Adrenal gland (tissue), 5 donors: ENCODE measurements around the gene ATPAF2.

ENCODE experiments used
- POLR2A ChIP-seq, 2 donors: fragments of 450-650 bp; IDR thresholded peaks; one replicate each; pipeline ENCODE4 v1.6.1; 2017; ENCODE audit warnings: antibody characterized with exemption in 2 of 2, mild to moderate bottlenecking in 2 of 2, moderate library complexity in 1 of 2
- TF ChIP-seq, protein P1 (sequence below), 6 experiments: fragments of 450-650 bp in 4 of 6; fragments of 200-600 bp in 2 of 6; sonication (generic) in 1 of 6; IDR thresholded peaks; 1 replicate in 5 of 6; 2 replicates in 1 of 6; pipeline versions ENCODE4 v1.5.1 to v1.8.0; 2016 to 2021; ENCODE audit warnings: antibody characterized with exemption in 6 of 6, mild to moderate bottlenecking in 2 of 6, moderate library complexity in 1 of 6
- donor health status: DM: no; HTN: no; CAD: no.

DNA sequence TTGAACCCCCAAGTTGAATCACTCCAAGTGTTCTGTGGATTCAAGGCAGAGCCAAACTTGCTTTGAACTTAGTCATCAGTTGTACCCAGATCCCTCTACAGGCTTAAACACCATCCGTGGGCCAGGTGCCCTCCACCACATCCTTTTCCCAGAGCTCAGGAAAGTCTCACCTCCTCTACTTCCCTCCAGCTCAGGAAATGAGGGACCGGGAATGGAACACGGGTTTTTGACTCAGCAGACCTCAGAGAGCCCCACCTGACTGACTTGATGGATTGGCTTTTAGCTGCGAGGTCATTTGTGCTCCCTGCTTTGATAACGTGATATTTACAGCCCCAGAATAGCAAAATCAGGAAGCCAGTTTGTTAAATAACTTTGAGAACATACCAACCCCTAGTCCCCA lies 20.3 kb upstream of the ATPAF2 start:
- TF ChIP-seq, protein P1, sequence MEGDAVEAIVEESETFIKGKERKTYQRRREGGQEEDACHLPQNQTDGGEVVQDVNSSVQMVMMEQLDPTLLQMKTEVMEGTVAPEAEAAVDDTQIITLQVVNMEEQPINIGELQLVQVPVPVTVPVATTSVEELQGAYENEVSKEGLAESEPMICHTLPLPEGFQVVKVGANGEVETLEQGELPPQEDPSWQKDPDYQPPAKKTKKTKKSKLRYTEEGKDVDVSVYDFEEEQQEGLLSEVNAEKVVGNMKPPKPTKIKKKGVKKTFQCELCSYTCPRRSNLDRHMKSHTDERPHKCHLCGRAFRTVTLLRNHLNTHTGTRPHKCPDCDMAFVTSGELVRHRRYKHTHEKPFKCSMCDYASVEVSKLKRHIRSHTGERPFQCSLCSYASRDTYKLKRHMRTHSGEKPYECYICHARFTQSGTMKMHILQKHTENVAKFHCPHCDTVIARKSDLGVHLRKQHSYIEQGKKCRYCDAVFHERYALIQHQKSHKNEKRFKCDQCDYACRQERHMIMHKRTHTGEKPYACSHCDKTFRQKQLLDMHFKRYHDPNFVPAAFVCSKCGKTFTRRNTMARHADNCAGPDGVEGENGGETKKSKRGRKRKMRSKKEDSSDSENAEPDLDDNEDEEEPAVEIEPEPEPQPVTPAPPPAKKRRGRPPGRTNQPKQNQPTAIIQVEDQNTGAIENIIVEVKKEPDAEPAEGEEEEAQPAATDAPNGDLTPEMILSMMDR (IDR thresholded peaks at IDR 0.05) = no peak
- no peak for TF ChIP-seq POLR2A (IDR thresholded peaks at IDR 0.05)
